SK-N-SH (cell line): ENCODE results near the gene SNRPD2. TPM values are rescaled to one million over a fixed set of nuclear protein-coding genes. Genes with fewer than 3 reads are reported as not detected.
"Not testable (repeated sequence)": the region's sequence is repeated elsewhere in the genome, so short reads cannot be mapped to it uniquely, and the experiment has no call there.

ENCODE experiments used
- CTCF ChIA-PET: fragments of 300-600, 350-600 bp; formaldehyde crosslinking; extraction: SDS; loops from one replicate; lab custom pipeline; 2021; lab: Yijun Ruan, JAX
- POLR2A ChIA-PET: fragments of 350-600 bp; sonication (Branson Sonifier 250); formaldehyde crosslinking; extraction: SDS; loops from one replicate; lab custom pipeline; 2020; ENCODE audit warnings: antibody characterized with exemption, inconsistent platforms; lab: Yijun Ruan, JAX
- DNase-seq: peaks from one replicate; pipeline ENCODE4 v3.0.0; 2012
- H2AFZ ChIP-seq: fragments of 200-600 bp; sonication (generic); 2 replicates; pipeline ENCODE4 v1.8.1; 2016; ENCODE audit warnings: antibody characterized with exemption, mild to moderate bottlenecking, low read depth
- H3F3A ChIP-seq: fragments of 200-600 bp; sonication (generic); replicated peaks from 2 replicates; pipeline ENCODE3; 2016; ENCODE audit warnings: antibody characterized with exemption, mild to moderate bottlenecking; ENCODE audit not compliant: insufficient read depth
- H3K27ac ChIP-seq, 2 experiments: fragments of 200-500 bp in 1 of 2; fragments of 200-600 bp in 1 of 2; sonication (Bioruptor generic) in 1 of 2; sonication (generic), shearing (Covaris generic) in 1 of 2; 2 replicates each; pipeline versions ENCODE4 v1.5.1 to v1.6.1; 2014 to 2016; ENCODE audit warnings: low read depth in 2 of 2, inconsistent platforms in 1 of 2, low read length in 1 of 2, mild to moderate bottlenecking in 1 of 2, mixed read lengths in 1 of 2
- H3K27me3 ChIP-seq: fragments of 200-600 bp; sonication (generic), shearing (Covaris generic); 2 replicates; pipeline ENCODE4 v1.6.1; 2016; ENCODE audit warnings: mixed run types; ENCODE audit not compliant: insufficient read depth
- H3K36me3 ChIP-seq, 2 experiments: fragments of 200-500 bp in 1 of 2; fragments of 200-600 bp in 1 of 2; sonication (Bioruptor generic) in 1 of 2; sonication (generic) in 1 of 2; replicated peaks in 1 of 2; 2 replicates each; pipeline versions ENCODE3 to v1.5.1; 2014 to 2016; ENCODE audit warnings: low read length in 1 of 2, mild to moderate bottlenecking in 1 of 2; ENCODE audit not compliant: insufficient read depth in 2 of 2, control insufficient read depth in 1 of 2
- H3K4me1 ChIP-seq, 2 experiments: fragments of 200-500 bp in 1 of 2; fragments of 200-600 bp in 1 of 2; sonication (Bioruptor generic) in 1 of 2; sonication (generic), shearing (Covaris generic) in 1 of 2; 2 replicates each; pipeline versions ENCODE4 v1.5.1 to v1.6.1; 2014 to 2016; ENCODE audit warnings: low read depth in 1 of 2, low read length in 1 of 2, mixed run types in 1 of 2; ENCODE audit not compliant: insufficient read depth in 2 of 2, control insufficient read depth in 1 of 2
- H3K4me2 ChIP-seq: fragments of 200-600 bp; sonication (generic), shearing (Covaris generic); 2 replicates; pipeline ENCODE4 v1.6.1; 2017; ENCODE audit warnings: mixed run types
- H3K4me3 ChIP-seq, 2 experiments: fragments of 200-500 bp in 1 of 2; fragments of 200-600 bp in 1 of 2; sonication (Bioruptor generic) in 1 of 2; sonication (generic), shearing (Covaris generic) in 1 of 2; 2 replicates each; pipeline versions ENCODE4 v1.5.1 to v1.8.1; 2014 to 2016; ENCODE audit warnings: low read depth in 2 of 2, inconsistent platforms in 1 of 2, low read length in 1 of 2, mild to moderate bottlenecking in 1 of 2, mixed read lengths in 1 of 2, moderate library complexity in 1 of 2
- H3K79me2 ChIP-seq: fragments of 200-600 bp; sonication (generic); 2 replicates; pipeline ENCODE4 v1.8.1; 2017; ENCODE audit warnings: mild to moderate bottlenecking; ENCODE audit not compliant: insufficient read depth
- H3K9ac ChIP-seq: fragments of 200-600 bp; sonication (generic); 2 replicates; pipeline ENCODE4 v1.6.1; 2017; ENCODE audit warnings: mixed run types
- H3K9me2 ChIP-seq: fragments of 200-600 bp; sonication (generic); 2 replicates; pipeline ENCODE4 v1.6.1; 2017; ENCODE audit warnings: mixed run types
- H3K9me3 ChIP-seq: fragments of 200-600 bp; sonication (generic); 2 replicates; pipeline ENCODE4 v1.6.1; 2017; ENCODE audit warnings: mixed run types, mild to moderate bottlenecking, moderate library complexity
- H4K20me1 ChIP-seq: fragments of 200-600 bp; sonication (generic); 2 replicates; pipeline ENCODE4 v1.6.1; 2017; ENCODE audit warnings: mild to moderate bottlenecking, mixed run types; ENCODE audit not compliant: insufficient read depth
- CHD2 ChIP-seq: fragments of 150-350 bp; IDR thresholded peaks from 2 replicates; pipeline ENCODE4 v1.6.1; 2018; ENCODE audit warnings: low read length; ENCODE audit not compliant: partially characterized antibody
- ELF1 ChIP-seq: IDR thresholded peaks from 2 replicates; pipeline ENCODE4 v1.4.0; 2012
- FOSL2 ChIP-seq: IDR thresholded peaks from 2 replicates; pipeline ENCODE4 v1.4.0; 2012; ENCODE audit warnings: low read depth, mild to moderate bottlenecking, moderate library complexity, borderline replicate concordance
- FOXJ3 ChIP-seq: sonication (generic); formaldehyde crosslinking; IDR thresholded peaks from 2 replicates; pipeline ENCODE4 v1.5.1; 2020; ENCODE audit warnings: mild to moderate bottlenecking, missing genetic modification reagents
- GABPA ChIP-seq: IDR thresholded peaks from 2 replicates; pipeline ENCODE4 v1.4.0; 2012; ENCODE audit warnings: low read depth, mild to moderate bottlenecking
- GATA2 ChIP-seq: sonication (generic); formaldehyde crosslinking; IDR thresholded peaks from 2 replicates; pipeline ENCODE4 v1.5.0; 2020; ENCODE audit warnings: mild to moderate bottlenecking, missing genetic modification reagents
- MXI1 ChIP-seq: IDR thresholded peaks from 2 replicates; pipeline ENCODE4 v1.6.1; 2012; ENCODE audit warnings: mild to moderate bottlenecking, low read depth, low read length, improper control_type of control experiment
- POLR2AphosphoS5 ChIP-seq: IDR thresholded peaks from 2 replicates; pipeline ENCODE4 v1.6.1; 2012; ENCODE audit warnings: low read depth, low read length
- RAD21 ChIP-seq: IDR thresholded peaks from 2 replicates; pipeline ENCODE4 v1.6.1; 2012; ENCODE audit warnings: mild to moderate bottlenecking, low read length
- RCOR1 ChIP-seq: fragments of 150-350 bp; IDR thresholded peaks from 2 replicates; pipeline ENCODE4 v1.6.1; 2017; ENCODE audit warnings: antibody characterized with exemption, low read length
- SIN3A ChIP-seq: IDR thresholded peaks from 2 replicates; pipeline ENCODE4 v1.6.1; 2012; ENCODE audit warnings: low read depth, mild to moderate bottlenecking, low read length, moderate library complexity, borderline replicate concordance
- SMC3 ChIP-seq: IDR thresholded peaks from 2 replicates; pipeline ENCODE4 v1.6.1; 2012; ENCODE audit warnings: low read depth, low read length, improper control_type of control experiment
- TAF1 ChIP-seq: IDR thresholded peaks from 2 replicates; pipeline ENCODE4 v1.6.1; 2012; ENCODE audit warnings: low read depth, mild to moderate bottlenecking, low read length, moderate library complexity, borderline replicate concordance
- TCF12 ChIP-seq: IDR thresholded peaks from 2 replicates; pipeline ENCODE4 v1.4.0; 2012
- YY1 ChIP-seq: IDR thresholded peaks from 2 replicates; pipeline ENCODE4 v1.4.0; 2012; ENCODE audit warnings: low read depth, mild to moderate bottlenecking
- WGBS: methylation state at CpG from one replicate; pipeline ENCODE4 v1.1.6; 2017; ENCODE audit warnings: low lambda C conversion rate; 5-methylcytosine and 5-hydroxymethylcytosine counted together
- polyA plus RNA-seq, 3 experiments: library from polyadenylated mRNA; depleted of rRNA; stranded (reverse); fragments of >200 nt; gene quantifications; 2 replicates each; pipeline ENCODE4 v1.2.3, GENCODE V29; 2012
- TF ChIP-seq, protein P1 (sequence below): IDR thresholded peaks from 2 replicates; pipeline ENCODE4; 2012
- TF ChIP-seq, protein P2 (sequence below): IDR thresholded peaks from 2 replicates; pipeline ENCODE4 v1.4.0; 2012; ENCODE audit warnings: low read depth
- TF ChIP-seq, protein P3 (sequence below): IDR thresholded peaks from 2 replicates; pipeline ENCODE4 v1.4.0; 2012; ENCODE audit warnings: low read depth, borderline replicate concordance
- TF ChIP-seq, protein P4 (sequence below): IDR thresholded peaks from 2 replicates; pipeline ENCODE4 v1.4.0; 2012; ENCODE audit warnings: low read depth, borderline replicate concordance

Gene SNRPD2
- polyA plus RNA-seq, 1 of the 3 experiments (the other 2 are of a cell fraction): 1,248 TPM

GRCh38 chr19:45730368-45731288 is 38.9 kb upstream of the SNRPD2 start, which contains the start of gene FBXO46 (continued):
- TF ChIP-seq, protein P1, sequence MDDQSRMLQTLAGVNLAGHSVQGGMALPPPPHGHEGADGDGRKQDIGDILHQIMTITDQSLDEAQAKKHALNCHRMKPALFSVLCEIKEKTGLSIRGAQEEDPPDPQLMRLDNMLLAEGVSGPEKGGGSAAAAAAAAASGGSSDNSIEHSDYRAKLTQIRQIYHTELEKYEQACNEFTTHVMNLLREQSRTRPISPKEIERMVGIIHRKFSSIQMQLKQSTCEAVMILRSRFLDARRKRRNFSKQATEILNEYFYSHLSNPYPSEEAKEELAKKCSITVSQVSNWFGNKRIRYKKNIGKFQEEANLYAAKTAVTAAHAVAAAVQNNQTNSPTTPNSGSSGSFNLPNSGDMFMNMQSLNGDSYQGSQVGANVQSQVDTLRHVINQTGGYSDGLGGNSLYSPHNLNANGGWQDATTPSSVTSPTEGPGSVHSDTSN: no peak
- TF ChIP-seq CHD2: peak; percentile 97
- peak; percentile 87 for TF ChIP-seq YY1
- peak; percentile 99 for TF ChIP-seq ELF1
- no peak for TF ChIP-seq FOSL2
- TF ChIP-seq, protein P2, sequence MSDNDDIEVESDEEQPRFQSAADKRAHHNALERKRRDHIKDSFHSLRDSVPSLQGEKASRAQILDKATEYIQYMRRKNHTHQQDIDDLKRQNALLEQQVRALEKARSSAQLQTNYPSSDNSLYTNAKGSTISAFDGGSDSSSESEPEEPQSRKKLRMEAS: peak; percentile 63; the same call in 1 of the 2 replicates
- peak; percentile 46; the same call in 1 of the 2 replicates for TF ChIP-seq TAF1
- peak; percentile 16; the same call in 1 of the 2 replicates for TF ChIP-seq RAD21
- TF ChIP-seq GATA2 (CRISPR knock-in tag): no peak
- TF ChIP-seq TCF12: peak; percentile 52; the same call in 1 of the 2 replicates
- peak; percentile 91 for TF ChIP-seq SIN3A
- TF ChIP-seq, protein P3, sequence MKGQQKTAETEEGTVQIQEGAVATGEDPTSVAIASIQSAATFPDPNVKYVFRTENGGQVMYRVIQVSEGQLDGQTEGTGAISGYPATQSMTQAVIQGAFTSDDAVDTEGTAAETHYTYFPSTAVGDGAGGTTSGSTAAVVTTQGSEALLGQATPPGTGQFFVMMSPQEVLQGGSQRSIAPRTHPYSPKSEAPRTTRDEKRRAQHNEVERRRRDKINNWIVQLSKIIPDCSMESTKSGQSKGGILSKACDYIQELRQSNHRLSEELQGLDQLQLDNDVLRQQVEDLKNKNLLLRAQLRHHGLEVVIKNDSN: no peak

GRCh38 chr19:45729800-45730290 is 38.1 kb upstream of the SNRPD2 start:
- 11% methylated on average over 9 of the region's 10 CpGs for WGBS
- H3F3A ChIP-seq: no peaks in the 10 kb centered on the region
- DNase-seq: no peak
- peaks cover 0 to 3% of the 10 kb centered on the region in 2 experiments; a peak in 1 of 4 replicates for H3K4me1 ChIP-seq
- no peaks in the 10 kb centered on the region for H3K27me3 ChIP-seq
- H3K79me2 ChIP-seq: peaks cover 62% of the 10 kb centered on the region
- H3K36me3 ChIP-seq: no peaks in the 10 kb centered on the region
- TF ChIP-seq FOXJ3 (CRISPR knock-in tag) (no peak), POLR2AphosphoS5 (no peak), TCF12 (no peak), GABPA (no peak), RCOR1 (no peak), SMC3 (no peak), MXI1 (no peak), GATA2 (CRISPR knock-in tag) (no peak)
- TF ChIP-seq, protein P4, sequence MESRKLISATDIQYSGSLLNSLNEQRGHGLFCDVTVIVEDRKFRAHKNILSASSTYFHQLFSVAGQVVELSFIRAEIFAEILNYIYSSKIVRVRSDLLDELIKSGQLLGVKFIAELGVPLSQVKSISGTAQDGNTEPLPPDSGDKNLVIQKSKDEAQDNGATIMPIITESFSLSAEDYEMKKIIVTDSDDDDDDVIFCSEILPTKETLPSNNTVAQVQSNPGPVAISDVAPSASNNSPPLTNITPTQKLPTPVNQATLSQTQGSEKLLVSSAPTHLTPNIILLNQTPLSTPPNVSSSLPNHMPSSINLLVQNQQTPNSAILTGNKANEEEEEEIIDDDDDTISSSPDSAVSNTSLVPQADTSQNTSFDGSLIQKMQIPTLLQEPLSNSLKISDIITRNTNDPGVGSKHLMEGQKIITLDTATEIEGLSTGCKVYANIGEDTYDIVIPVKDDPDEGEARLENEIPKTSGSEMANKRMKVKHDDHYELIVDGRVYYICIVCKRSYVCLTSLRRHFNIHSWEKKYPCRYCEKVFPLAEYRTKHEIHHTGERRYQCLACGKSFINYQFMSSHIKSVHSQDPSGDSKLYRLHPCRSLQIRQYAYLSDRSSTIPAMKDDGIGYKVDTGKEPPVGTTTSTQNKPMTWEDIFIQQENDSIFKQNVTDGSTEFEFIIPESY: no peak
- H3K9me2 ChIP-seq: no peaks in the 10 kb centered on the region
- H3K9ac ChIP-seq: peak overlapping the region; percentile 81
- ChIA-PET POLR2A (interaction anchor here (1.2 to 2.0 kb wide), 5 partner anchors 11 to 637 kb away, joined by 3 to 9 read pairs (median 4); partner anchors contain the start of genes QPCTL and SNRPD2), CTCF (interaction anchor here (0.6 to 2.1 kb wide), 11 partner anchors 11 to 160 kb away, joined by 3 to 10 read pairs (median 3); partner anchors contain the start of genes QPCTL, SIX5 and SNRPD2)
- H2AFZ ChIP-seq: no peak overlapping the region
- peak overlapping the region; percentile 93 for H3K4me2 ChIP-seq
- H3K4me3 ChIP-seq: peak overlapping the region; percentile 67 to 77
- peak overlapping the region in 1 of 2 experiments; percentile 23; a peak in 2 of 4 replicates for H3K27ac ChIP-seq
- no peaks in the 10 kb centered on the region for H3K9me3 ChIP-seq
- H4K20me1 ChIP-seq: no peaks in the 10 kb centered on the region

- POLR2A ChIA-PET, H3K9ac ChIP-seq, H2AFZ ChIP-seq, H3F3A ChIP-seq, CTCF ChIA-PET, DNase-seq, H3K27me3 ChIP-seq, H3K9me2 ChIP-seq, H3K4me1 ChIP-seq, H3K4me2 ChIP-seq, H3K9me3 ChIP-seq, H3K4me3 ChIP-seq, H4K20me1 ChIP-seq, H3K27ac ChIP-seq, H3K36me3 ChIP-seq: not testable (repeated sequence)
- 95% methylated on average over 18 of the region's 18 CpGs for WGBS
- H3K79me2 ChIP-seq: peaks cover 73% of the 10 kb centered on the region
Observed at GRCh38 chr19:45728683-45729082, 36.9 kb upstream of the SNRPD2 start.
